HG03439 (cell line): ENCODE data around the gene LDB2.

ENCODE experiments used
- ATAC-seq: cut with Tn5 transposase; IDR thresholded peaks from one replicate; pipeline ENCODE4 v1.9.1; 2021; ENCODE audit warnings: mild to moderate bottlenecking, moderate library complexity; ENCODE audit not compliant: unreplicated experiment

The LDB2 gene

GRCh38 chr4:16516796-16517439 lies 381.5 kb downstream of the LDB2 start:
- ATAC-seq: no peak

- ATAC-seq: no peak
Observed at GRCh38 chr4:16513876-16514275, 384.6 kb downstream of the LDB2 start.

- ATAC-seq: no peak
Observed at GRCh38 chr4:16508968-16509367, 389.5 kb downstream of the LDB2 start.

GRCh38 chr4:16505726-16506125 lies 392.7 kb downstream of the LDB2 start:
- no peak for ATAC-seq

- no peak for ATAC-seq
Observed at GRCh38 chr4:16505267-16505666, 393.2 kb downstream of the LDB2 start.

- ATAC-seq: no peak
Observed at GRCh38 chr4:16503421-16504100, 394.9 kb downstream of the LDB2 start.

GRCh38 chr4:16498978-16499377 lies 399.5 kb downstream of the LDB2 start:
- ATAC-seq: no peak

GRCh38 chr4:16496501-16496900 lies 401.9 kb downstream of the LDB2 start:
- no peak for ATAC-seq

- no peak for ATAC-seq
Observed at GRCh38 chr4:16492872-16493271, 405.6 kb downstream of the LDB2 start.

- no peak for ATAC-seq
Observed at GRCh38 chr4:16489226-16489625, 409.2 kb downstream of the LDB2 start.

GRCh38 chr4:16488084-16488483 lies 410.4 kb downstream of the LDB2 start:
- ATAC-seq: no peak

- no peak for ATAC-seq
Observed at GRCh38 chr4:16484711-16485110, 413.7 kb downstream of the LDB2 start.

- ATAC-seq: no peak
Observed at GRCh38 chr4:16483540-16483939, 414.9 kb downstream of the LDB2 start.

- no peak for ATAC-seq
Observed at GRCh38 chr4:16480011-16480410, 418.4 kb downstream of the LDB2 start.

- no peak for ATAC-seq
Observed at GRCh38 chr4:16472537-16472936, 425.9 kb downstream of the LDB2 start.

GRCh38 chr4:16467061-16467460 lies 431.4 kb downstream of the LDB2 start:
- no peak for ATAC-seq

GRCh38 chr4:16466581-16466980 lies 431.9 kb downstream of the LDB2 start:
- no peak for ATAC-seq

GRCh38 chr4:16464651-16465050 lies 433.8 kb downstream of the LDB2 start:
- no peak for ATAC-seq

GRCh38 chr4:16462656-16463055 lies 435.8 kb downstream of the LDB2 start:
- ATAC-seq: no peak

- no peak for ATAC-seq
Observed at GRCh38 chr4:16461362-16461761, 437.1 kb downstream of the LDB2 start.

- ATAC-seq: no peak
Observed at GRCh38 chr4:16457944-16458343, 440.5 kb downstream of the LDB2 start.
